GM18520 (cell line): ENCODE results near the gene KRTAP3-3.
"Not testable (repeated sequence)": the region's sequence is repeated elsewhere in the genome, so short reads cannot be mapped to it uniquely, and the experiment has no call there.

Experiments used
- ATAC-seq: cut with Tn5 transposase; IDR thresholded peaks from one replicate; pipeline ENCODE4 v1.9.1; 2021; ENCODE audit not compliant: unreplicated experiment

The KRTAP3-3 gene

GRCh38 chr17:40993839-40994238 lies at the start of gene KRTAP3-3:
KRTAP3-3 (minus strand) TSS chr17:40994164; CDS start chr17:40994097, 67 bp downstream.
- no peak for ATAC-seq

DNA sequence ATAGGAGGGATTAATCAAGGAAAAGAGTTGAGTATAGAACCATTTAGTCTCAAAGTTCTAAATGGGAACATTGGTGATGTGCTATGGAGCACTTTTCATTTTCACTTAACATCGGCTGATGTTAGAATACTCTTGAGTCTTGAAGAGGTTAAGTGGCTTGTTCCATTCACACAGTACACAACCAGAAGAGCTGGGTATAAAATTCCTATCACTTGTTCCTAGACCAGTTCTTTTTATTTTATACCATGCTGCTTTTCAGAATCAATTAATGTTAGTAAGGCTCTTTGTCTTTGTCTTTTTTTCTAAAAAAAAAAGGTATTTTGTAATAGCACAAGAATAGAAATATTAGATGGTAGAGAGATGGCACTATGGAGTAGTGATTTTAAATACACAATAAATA lies 49.0 kb upstream of the KRTAP3-3 start:
- ATAC-seq = no peak

DNA sequence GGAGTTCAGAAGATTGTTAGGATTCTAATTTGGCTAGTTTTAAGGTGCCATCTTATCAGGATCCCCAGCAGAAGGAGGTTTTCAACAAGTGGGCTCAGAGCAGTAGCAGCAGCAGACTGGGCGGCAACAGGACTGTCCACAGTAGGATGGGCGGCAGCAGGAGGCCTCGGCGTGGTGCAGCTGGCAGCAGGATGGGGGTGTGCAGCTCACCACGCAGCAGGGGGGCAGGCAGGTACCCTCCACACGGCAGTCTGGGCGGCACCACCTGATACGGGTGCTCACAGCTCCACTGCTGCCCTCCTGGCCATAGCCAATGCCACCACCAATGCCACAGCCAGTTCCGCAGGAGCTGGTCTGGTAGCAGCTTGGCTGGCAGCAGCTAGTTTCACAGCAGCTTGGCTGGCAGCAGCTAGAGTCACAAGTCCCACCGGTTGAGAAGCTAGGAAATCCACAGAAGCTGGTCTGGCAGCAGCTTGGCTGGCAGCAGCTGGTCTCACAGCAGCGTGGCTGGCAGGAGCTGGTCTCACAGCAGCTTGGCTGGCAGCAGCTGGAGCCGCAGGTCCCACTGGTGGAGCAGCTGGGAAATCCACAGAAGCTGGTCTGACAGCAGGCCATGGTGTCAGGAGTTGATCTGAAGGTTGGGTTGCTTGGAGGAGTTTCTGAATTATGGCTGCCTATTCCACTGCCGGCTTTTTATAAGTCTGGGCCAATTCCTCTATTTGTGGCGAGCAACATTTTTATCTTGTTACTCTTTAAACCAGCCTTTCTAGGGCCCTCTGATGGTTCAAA lies 47.0 kb upstream of the KRTAP3-3 start, which contains the start of gene KRTAP1-1:
Gene KRTAP1-1 (minus strand): TSS at position 668 of the 789 bp plus-strand sequence. CDS start 53 bp downstream, at position 615.
- ATAC-seq = not testable (repeated sequence)

DNA sequence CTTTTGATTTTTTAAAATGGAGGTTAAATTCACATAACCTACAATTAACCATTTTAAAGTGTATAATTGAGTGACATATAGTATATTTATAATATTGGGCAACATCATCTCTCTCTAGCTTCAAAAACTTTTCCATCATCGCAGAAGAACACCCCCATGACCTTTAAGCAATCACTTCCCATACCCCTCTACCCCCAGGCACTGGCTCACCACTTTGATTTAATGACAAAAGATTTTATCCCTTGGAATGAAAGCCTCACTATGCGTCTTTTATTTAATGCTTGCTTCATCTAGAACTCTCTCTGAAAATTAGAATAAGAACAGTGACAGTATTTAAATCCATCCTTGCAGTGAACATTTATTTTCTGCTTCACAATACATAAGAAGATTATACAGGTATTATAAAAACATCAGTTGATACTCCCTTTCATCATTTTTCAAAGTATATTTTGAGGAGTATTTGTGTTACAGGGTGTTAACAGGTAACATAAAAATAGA lies 43.9 kb upstream of the KRTAP3-3 start:
- no peak for ATAC-seq

DNA sequence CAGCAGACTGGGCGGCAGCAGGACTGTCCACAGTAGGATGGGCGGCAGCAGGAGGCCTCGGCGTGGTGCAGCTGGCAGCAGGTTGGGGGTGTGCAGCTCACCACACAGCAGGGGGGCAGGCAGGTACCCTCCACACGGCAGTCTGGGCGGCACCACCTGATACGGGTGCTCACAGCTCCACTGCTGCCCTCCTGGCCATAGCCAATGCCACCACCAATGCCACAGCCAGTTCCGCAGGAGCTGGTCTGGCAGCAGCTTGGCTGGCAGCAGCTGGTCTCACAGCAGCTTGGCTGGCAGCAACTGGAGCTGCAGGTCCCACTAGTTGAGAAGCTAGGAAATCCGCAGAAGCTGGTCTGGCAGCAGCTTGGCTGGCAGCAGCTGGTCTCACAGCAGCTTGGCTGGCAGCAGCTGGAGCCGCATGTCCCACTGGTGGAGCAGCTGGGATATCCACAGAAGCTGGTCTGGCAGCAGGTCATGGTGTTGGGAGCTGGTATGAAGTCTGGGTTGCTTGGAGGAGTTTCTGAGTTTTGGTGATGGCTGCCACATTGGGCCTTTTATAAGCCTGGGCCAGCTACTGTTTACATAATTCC lies 40.5 kb upstream of the KRTAP3-3 start, which contains the start of gene KRTAP1-3:
Gene KRTAP1-3 (minus strand): TSS at position 529 of the 590 bp plus-strand sequence. CDS start 53 bp downstream, at position 476.
- not testable (repeated sequence) for ATAC-seq

DNA sequence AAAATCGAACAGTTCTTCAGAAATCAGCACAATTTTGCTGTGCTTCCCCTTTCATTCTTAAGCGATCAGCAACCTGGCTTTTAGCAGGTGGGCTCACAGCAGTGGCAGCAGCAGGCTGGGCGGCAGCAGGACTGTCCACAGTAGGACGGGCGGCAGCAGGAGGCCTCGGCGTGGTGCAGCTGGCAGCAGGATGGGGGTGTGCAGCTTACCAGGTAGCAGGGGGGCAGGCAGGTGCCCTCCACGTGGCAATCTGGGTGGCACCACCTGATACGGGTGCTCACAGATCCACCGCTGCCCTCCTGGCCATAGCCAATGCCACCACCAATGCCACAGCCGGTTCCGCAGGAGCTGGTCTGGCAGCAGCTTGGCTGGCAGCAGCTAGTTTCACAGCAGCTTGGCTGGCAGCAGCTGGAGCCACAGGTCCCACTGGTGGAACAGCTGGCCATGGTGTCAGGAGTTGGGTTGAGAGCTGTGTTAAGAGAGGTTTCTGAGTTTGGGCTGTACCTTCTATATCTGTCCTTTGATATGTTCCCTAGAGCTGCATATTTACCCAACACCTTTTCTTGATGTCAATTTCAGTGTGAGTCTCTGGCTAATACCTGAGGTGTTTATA lies 35.8 kb upstream of the KRTAP3-3 start, which contains the start of gene KRTAP1-4:
Gene KRTAP1-4 (minus strand): TSS at position 563 of the 613 bp plus-strand sequence. CDS start 117 bp downstream, at position 446.
- ATAC-seq = no peak

GRCh38 chr17:41026715-41027471 lies 32.9 kb upstream of the KRTAP3-3 start, which contains the start of gene KRTAP1-5:
KRTAP1-5 (minus strand) TSS chr17:41027208; CDS start chr17:41027155, 53 bp downstream.
- ATAC-seq = no peak

DNA sequence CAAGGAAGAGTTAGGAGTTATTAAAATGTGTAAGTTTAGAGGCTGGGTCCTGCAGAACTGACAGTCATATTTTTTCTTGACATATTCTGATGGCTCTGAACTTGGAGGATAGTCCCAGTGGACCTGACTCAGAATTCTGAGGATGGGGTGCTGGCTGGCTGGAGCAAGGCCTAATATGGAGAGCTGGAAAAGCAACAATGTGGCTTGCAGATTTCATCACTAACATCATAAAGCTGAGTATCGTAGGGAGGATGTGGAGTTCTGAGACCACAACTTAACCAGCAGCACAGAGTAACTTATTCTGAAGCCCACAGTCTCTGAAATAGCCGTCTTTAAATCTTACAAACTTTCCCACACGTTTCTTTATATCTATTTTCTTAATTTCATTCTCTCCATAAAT lies 30.7 kb upstream of the KRTAP3-3 start:
- ATAC-seq = no peak

- no peak for ATAC-seq
Measured at GRCh38 chr17:41020336-41020735, 26.4 kb upstream of the KRTAP3-3 start.

- ATAC-seq = no peak
Measured at GRCh38 chr17:41019415-41019814, 25.5 kb upstream of the KRTAP3-3 start.

- ATAC-seq = no peak
Measured at GRCh38 chr17:41018541-41018940, 24.6 kb upstream of the KRTAP3-3 start.

GRCh38 chr17:41016578-41017215 lies 22.7 kb upstream of the KRTAP3-3 start:
- no peak for ATAC-seq

DNA sequence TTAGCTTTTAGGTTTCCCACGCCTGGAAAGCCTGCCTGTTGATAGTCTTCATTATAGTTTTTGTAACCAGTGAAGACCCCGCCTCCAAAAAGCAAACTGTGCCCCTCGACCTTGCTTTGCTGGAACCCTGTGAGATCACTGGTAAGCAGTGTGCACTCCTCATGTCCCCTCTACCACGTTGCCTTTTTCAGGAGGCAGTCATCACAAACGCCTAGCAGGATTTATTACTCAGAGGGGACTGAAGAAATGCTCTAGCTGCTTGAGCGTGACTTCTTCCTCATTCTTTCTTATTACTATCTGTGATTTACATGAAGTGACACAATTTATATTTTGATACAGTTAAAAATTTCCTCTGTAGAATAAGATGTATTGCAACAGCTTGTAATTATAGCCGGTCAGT lies 21.5 kb upstream of the KRTAP3-3 start:
- ATAC-seq = no peak

GRCh38 chr17:41013606-41014005 lies 19.6 kb upstream of the KRTAP3-3 start:
- ATAC-seq = no peak

GRCh38 chr17:41013181-41013580 lies 19.2 kb upstream of the KRTAP3-3 start:
- no peak for ATAC-seq

DNA sequence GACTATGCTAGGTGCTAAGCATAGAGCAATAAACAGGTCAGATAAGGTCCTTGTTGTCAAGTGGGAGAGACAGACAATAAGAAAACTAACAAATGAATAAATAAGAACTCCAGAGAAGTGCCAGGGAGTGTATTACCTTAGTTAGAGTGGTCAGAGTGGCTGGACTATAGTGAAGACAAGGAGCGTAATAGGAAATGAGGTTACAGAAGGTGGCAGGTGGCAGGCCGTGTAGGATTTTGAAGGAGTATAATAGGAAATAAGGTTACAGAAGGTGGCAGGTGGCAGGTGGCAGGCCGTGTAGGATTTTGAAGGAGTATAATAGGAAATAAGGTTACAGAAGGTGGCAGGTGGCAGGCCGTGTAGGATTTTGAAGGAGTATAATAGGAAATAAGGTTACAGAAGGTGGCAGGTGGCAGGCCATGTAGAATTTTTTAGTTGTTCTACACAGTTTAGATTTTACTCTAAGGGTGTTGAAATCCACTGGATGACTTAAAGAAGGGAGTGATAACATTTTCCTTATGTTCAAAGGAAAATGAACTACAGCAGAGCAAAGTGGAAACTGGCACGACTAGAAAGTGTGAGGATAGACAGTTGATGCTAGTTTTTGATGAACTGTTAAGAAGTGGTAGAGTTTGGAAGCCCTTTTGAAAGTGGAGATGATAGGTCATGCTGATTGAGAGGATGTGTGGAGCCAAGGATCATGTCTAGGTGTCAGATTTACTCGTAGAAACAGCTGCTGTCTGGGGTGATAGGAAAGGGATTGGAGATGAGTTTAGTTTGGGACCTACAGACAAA lies 18.6 kb upstream of the KRTAP3-3 start:
- no peak for ATAC-seq

- ATAC-seq = no peak
Measured at GRCh38 chr17:41010441-41010840, 16.5 kb upstream of the KRTAP3-3 start.

GRCh38 chr17:41009936-41010335 lies 16.0 kb upstream of the KRTAP3-3 start:
- no peak for ATAC-seq

GRCh38 chr17:41009301-41009760 lies 15.4 kb upstream of the KRTAP3-3 start:
- ATAC-seq = no peak
